Measurements from ENCODE around the gene NFATC3. TPM values are rescaled to one million over a fixed set of nuclear protein-coding genes. Genes with fewer than 3 reads are reported as not detected.
"Not testable (repeated sequence)": the region's sequence is repeated elsewhere in the genome, so short reads cannot be mapped to it uniquely, and the experiment has no call there.

Gene NFATC3
- total RNA-seq, 4 donors from 2014 or later: 22.6 to 74.0 (median 48.4) TPM

- no peak for TF ChIP-seq CTCF (IDR thresholded peaks at IDR 0.05)
- TF ChIP-seq POLR2A (IDR thresholded peaks at IDR 0.05): no peak
- no peak for DNase-seq
- no peaks in the 10 kb centered on the region for H3K36me3 ChIP-seq
- H3K4me3 ChIP-seq: no peak overlapping the region
- H3K27ac ChIP-seq: no peak overlapping the region
- no peaks in the 10 kb centered on the region for H3K4me1 ChIP-seq
- intact Hi-C loops (cut with DNase I; ENCODE audit: low total_unique reads): no loop called here
- H3K9me3 ChIP-seq: no peaks in the 10 kb centered on the region
- no peaks in the 10 kb centered on the region for H3K27me3 ChIP-seq
These were observed 41.2 kb downstream of the NFATC3 start for GRCh38 chr16:68126395-68126794.

- H3K27me3 ChIP-seq: no peaks in the 10 kb centered on the region
- no peak overlapping the region for H3K4me3 ChIP-seq
- no peaks in the 10 kb centered on the region for H3K9me3 ChIP-seq
- H3K4me1 ChIP-seq: no peaks in the 10 kb centered on the region
- TF ChIP-seq CTCF (IDR thresholded peaks at IDR 0.05) (no peak), POLR2A (IDR thresholded peaks at IDR 0.05) (no peak)
- intact Hi-C loops (cut with DNase I; ENCODE audit: low total_unique reads): no loop called here
- H3K27ac ChIP-seq: no peak overlapping the region
- H3K36me3 ChIP-seq: no peaks in the 10 kb centered on the region
- DNase-seq: no peak
These were observed 43.6 kb downstream of the NFATC3 start for GRCh38 chr16:68128577-68129305.

- H3K27me3 ChIP-seq: no peaks in the 10 kb centered on the region
- no peak for TF ChIP-seq CTCF (IDR thresholded peaks at IDR 0.05)
- no peak for TF ChIP-seq POLR2A (IDR thresholded peaks at IDR 0.05)
- no peak overlapping the region for H3K27ac ChIP-seq
- H3K36me3 ChIP-seq: no peaks in the 10 kb centered on the region
- no peak overlapping the region for H3K4me3 ChIP-seq
- no peaks in the 10 kb centered on the region for H3K4me1 ChIP-seq
- H3K9me3 ChIP-seq: no peaks in the 10 kb centered on the region
- intact Hi-C loops (cut with DNase I; ENCODE audit: low total_unique reads): no loop called here
- DNase-seq: no peak
These were observed 45.4 kb downstream of the NFATC3 start for GRCh38 chr16:68130520-68130919.

GRCh38 chr16:68131813-68132706 lies 46.9 kb downstream of the NFATC3 start:
- no peak overlapping the region for H3K27ac ChIP-seq
- H3K27me3 ChIP-seq: no peaks in the 10 kb centered on the region
- no peaks in the 10 kb centered on the region for H3K36me3 ChIP-seq
- TF ChIP-seq POLR2A (IDR thresholded peaks at IDR 0.05) (no peak), CTCF (IDR thresholded peaks at IDR 0.05) (no peak)
- DNase-seq: no peak
- H3K4me3 ChIP-seq: no peak overlapping the region
- H3K4me1 ChIP-seq: no peaks in the 10 kb centered on the region
- no peaks in the 10 kb centered on the region for H3K9me3 ChIP-seq
- intact Hi-C loops (cut with DNase I; ENCODE audit: low total_unique reads): no loop called here

GRCh38 chr16:68133000-68133399 lies 47.8 kb downstream of the NFATC3 start:
- H3K4me1 ChIP-seq; intact Hi-C loops (cut with DNase I; ENCODE audit: low total_unique reads); H3K4me3 ChIP-seq; DNase-seq; H3K9me3 ChIP-seq; H3K27ac ChIP-seq; H3K36me3 ChIP-seq; H3K27me3 ChIP-seq: not testable (repeated sequence)

All from uterus (tissue), 4 donors.